GM19240 (cell line): ENCODE results near the gene FRMD4A.
"Not testable (repeated sequence)": the region's sequence is repeated elsewhere in the genome, so short reads cannot be mapped to it uniquely, and the experiment has no call there.

Experiments
- DNase-seq: peaks from one replicate; pipeline ENCODE4 v3.0.0; 2011; ENCODE audit warnings: low spot score; ENCODE audit not compliant: insufficient read length

FRMD4A gene

DNA sequence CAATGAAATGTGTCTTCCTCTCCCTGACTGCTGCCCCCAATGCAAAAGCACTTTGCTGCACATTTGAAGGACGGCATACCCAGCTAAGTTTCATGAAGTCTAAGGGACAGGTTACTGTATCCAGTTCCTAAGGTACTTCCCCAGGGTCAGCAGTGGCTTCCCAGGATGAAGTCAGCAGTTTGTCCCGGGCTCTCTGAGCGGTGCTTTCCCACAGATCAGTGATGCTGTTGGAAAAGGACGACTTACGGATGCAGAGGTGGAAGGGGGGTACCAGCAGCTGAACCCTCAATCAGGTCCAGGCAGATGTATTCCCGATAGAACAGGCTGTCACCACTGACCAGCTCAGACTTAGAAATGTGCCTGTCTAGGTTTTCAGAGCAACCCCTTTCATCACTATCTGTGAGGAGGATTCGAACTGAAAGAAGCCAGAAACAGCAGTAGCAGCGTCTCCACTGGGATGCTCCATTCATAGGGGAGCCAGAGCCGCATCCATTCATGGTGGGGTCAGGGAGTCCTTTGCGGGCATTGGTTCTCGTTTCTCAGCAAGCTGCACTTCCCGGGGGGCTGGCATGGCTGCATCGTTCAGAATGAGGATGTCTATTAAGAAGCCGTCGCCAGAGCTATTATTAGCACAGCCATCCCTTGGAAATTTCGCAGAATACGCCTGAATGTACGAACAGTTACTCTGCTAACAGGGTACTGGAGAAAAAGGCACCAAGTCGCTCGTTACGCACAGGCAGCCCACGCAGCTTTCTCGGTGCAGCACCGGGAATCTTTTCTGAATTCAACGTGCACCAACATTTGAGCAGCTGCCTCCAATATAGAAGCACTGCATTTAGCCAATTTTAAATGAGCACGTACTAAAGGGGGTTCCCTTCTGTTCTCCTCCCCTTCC is 440.2 kb downstream of the FRMD4A start:
- DNase-seq, result no peak

DNA sequence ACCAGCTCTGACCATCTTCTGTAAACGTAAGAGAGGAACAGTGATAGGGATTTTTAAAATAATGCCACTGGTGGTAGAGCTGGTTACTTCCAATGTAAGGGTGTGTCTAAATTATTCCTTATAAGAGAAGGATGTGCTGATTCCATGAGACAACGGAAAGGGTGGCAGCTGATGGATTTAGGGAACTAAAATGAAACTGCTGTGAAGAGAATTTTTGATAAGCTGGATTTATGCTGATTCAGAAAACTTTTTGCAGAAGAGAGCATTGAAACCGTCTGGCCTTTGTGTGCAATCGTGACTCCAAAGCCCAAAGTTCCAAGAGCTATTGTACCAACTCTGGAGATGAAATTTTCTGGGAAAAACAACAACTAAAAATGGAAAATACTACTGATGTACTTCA is 443.0 kb downstream of the FRMD4A start:
- DNase-seq, result no peak

DNA sequence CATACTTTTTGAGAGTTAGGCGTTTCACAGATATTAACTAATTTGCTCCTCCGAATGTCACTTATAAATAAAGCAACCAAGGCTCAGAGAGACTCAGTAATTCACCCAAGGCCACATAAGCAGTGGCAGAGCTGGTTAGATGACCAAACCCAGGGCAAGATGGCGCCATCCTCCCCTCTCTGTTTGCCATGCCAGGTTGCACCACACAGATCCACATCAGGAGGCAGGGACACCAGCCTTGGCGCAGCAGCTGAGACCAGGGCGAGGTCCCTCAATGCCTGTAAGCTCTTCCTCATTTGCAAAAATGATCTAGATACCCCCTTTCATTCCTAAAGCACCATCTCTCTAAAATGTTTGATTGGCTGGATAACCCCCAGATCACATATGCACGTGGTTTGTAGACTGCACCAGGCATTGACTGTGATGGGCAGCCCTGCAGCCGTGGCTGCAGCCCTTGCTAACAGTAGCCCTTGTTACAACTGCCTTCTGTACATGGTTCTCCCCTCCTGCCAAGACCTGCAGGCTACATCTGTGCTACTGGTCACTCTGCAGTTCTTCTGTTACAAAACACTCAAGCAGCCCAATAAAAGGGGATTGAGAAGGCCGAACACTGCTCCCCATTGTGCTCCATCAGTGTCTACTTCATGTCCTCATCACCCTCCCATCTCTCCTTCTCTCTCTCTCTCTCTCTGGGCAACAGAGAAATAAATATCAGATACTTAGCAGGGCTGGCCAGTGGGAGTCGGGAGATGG is 445.3 kb downstream of the FRMD4A start:
- DNase-seq, result no peak

DNA sequence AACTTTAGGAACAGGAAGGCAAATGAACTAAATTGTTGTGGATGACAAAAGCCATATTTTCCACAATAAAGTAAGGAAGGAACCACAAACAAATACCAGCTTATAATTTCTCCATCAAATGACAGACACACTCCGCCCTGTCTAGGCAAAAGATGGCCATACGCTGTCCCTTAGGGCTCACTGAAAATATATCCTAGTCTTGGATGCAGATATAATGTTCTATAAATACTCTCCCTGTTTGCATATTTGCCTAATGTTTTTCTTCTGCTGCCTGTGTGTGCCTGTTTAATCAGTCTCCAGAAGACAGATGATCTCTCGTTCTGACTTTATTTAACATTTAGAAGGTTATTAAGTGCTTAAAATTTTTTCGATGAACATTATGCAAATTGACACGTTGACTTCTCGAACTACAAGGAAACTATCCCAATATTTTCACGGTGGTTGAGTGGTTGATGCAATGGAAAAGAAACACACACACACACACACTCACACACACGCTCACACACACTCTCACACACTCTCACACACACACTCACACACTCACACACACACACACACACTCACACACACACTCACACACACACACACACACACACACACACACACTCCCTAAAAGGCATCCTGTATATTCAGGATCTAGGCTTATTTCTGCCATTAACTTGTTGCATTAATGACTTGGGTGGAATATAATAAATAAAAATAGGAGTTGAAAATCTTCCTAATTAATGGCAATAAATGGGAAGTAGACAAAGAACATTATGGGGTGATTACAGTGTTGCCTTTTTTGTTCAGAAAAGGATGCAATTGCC is 446.9 kb downstream of the FRMD4A start:
- no peak for DNase-seq

DNA sequence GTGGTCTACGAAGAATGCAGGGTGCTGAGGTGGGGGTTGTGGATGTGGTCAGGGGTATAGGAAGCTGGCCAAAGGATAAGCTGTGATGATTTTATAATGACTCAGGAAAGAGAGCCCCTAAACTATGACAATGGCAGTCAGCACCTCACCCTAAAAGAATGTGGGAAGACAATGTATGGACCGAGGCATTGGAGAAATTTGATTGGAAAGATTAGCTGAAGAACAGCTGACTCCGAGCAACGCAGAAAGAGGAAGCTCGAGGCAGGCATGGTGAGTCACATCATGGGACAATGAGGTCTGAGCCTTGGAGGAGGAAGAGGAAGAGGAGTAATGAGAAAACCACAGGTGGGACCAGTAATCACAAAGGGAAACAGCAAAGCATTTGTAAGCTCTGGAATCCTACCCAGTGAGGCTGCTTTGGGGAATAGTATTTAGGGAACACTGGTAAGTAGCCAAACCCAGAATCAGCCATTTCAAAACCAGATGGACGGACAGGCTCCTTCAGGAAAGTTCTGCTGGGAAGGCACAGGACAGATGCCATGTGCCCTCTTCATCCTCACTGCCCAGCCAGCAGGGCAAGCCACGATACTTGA is 448.5 kb downstream of the FRMD4A start:
- DNase-seq, result no peak

DNA sequence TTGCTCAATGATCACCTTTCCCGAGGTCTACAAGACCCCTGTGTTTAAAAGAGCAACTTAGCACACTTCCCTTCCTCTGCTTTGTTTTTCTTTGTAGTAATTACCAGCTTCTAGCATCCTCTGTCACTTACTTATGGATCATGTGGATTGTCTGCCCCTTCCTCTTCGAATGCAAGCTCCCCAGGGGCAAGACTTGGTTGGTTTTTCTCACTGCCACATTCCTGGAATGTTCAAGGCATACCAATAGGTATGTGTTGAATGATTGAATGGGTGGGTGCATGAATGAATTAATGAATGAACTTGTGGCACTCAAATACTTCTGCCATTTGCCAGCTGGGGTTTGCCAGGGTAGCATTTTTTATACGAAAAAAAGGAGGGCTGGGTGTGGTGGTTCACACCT is 450.0 kb downstream of the FRMD4A start:
- no peak for DNase-seq

DNA sequence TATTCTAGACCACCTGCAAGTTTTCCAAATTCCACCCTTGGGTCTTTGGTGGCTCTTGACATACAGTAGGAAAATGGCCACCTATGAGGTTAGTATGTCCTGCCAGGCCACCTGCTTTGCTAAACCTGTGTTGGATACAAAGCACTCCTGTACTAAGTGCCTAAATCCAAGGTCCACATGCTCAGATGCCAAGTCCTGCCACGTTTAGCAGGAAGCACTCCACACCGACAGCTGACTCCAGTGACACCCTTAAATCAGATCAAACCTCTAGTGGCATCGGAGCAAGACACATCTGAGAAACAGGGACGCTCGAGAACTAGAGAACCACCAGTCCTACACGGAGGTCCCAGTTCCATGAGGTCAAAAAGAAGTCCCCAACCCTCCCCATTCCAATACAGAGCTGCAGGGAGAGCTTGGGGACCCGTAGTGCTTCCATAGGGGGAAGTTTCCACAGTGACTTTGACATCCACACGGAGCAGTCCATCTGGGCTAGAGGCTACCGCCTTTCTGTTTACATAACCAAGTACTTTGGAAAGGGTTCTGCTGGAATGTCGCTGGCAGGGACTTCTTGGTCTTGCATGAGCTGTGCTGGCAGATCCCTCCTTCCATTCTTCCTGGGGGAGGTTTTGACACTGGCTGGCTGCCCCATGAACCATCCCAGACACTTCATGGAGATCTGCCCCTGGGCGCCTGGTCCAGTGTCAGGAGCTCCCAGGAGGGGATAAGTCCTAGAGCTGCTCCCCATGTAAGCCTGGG is 453.4 kb downstream of the FRMD4A start:
- no peak for DNase-seq

DNA sequence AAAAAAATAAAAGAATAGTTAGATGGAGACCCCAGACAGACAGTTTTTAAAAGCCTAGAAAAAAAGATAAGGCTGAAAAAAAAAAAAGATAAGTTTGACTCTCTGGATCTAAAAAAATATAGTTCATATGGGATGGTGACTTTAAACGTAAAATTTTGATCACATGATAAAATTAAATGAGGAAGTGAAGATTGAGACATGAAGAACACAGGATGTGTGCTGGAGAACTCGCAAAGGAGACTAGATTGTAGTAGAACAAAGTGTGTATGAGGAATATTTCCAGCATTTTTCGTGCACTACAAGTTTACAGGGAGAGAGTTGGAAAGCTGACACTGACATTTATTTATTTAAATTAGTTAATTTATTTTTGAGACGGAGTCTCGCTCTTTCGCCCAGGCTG is 457.5 kb downstream of the FRMD4A start:
- no peak for DNase-seq

DNA sequence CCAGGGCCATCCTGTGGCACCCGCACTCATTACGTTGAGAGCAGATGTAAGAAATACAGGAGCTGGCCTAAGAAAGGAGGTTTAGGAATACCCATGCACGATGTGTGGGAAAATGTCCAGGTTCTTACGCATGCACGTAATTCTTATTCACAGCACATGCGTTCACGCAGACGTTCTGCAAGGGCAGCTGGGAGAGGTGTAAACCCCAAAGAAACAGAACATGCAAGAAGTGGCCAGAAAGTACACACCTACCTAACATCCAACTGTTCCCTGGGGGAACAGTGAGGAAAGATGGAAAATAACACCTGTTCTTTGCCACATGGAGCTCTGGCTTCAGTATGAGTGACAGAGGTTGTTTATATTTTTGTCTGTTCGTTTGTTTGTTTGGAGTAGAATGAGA is 458.3 kb downstream of the FRMD4A start:
- no peak for DNase-seq

DNA sequence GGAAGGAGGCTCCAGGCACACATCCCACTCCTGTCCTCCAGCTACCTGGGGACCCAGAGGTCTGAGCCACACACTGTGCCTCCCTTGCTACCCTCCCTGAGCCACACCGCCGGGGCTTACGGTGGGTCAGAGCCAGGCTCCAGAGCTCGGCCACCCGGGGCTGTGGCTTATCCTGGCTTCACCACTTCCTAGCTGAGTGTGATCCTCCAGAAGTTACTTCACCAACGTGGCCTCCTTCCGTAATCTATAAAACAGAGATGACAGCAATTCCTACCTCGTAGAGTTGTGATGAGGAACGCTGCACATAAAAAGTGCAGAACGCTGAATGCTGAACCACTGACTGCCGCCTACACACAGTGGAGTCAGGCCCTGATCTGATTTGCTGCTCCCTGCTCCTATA is 458.9 kb downstream of the FRMD4A start:
- no peak for DNase-seq

DNA sequence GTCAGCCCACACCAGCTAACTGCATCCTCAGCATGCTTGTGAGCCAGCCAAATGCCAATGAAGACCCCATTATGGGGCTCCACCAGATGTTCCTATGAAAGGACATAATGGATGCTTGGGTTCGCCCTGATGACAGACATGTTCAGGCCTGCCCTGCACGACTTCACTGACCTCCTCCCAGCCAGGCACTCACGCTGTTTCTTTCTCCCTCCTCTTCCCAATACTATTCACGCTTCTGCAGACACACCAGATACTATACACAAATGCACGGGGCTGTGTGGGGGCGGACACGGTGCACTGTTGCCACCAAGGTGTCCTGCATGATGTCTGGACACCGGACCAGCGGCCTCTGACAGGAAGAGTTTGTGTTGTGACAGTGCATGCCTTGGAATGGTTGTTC is 459.7 kb downstream of the FRMD4A start:
- no peak for DNase-seq

DNA sequence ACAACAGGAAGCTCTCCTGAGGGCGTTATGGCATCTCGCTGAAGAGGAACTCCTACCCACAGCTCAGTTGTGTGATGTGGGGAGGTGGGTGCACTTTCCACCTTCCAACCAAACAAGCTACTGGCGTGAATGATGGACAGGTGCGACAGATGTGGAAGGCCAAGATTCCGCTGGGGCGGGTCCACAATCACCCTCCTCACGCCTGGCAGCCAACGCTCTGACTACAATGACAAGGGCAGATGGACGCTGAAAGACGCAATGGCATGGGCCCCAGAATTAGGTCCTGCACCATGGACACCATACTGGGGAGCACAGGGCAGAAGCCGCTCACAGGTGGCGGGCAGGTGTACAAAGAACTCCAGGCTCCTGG is 461.4 kb downstream of the FRMD4A start:
- no peak for DNase-seq

DNA sequence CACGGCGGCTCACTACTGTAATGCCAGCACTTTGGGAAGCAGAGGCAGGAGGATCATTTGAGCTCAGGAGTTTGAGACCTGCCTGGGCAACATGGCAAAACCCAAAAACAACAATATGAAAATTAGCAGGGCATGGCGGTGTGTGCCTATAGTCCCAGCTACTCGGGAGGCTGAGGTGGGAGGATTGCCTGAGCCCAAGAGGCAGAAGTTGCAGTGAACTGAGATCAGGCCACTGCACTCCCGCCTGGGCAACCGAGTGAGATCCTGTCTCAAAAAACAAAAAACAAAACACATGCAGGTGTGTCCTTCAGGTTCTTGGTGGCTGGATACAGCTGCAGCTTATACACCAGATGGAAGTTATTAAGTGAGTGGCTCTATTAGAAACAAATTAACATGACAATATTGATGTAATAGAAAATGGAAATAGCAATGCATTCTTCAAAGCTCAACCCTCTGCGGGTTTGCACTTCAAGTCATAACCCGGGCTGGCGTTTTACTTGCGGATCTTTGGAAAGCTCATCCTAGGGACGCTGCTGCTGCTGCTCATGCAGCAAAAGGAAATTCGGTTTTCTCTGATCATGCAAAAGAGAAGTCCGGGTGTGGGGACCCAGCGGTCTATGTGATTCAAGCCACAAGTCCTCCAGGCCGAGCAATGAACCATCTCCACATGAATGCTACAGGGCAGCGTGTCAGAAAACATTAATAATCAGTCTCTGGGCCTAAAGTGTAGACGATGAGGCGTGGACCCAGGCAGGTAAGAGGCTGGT is 462.0 kb downstream of the FRMD4A start:
- no peak for DNase-seq

DNA sequence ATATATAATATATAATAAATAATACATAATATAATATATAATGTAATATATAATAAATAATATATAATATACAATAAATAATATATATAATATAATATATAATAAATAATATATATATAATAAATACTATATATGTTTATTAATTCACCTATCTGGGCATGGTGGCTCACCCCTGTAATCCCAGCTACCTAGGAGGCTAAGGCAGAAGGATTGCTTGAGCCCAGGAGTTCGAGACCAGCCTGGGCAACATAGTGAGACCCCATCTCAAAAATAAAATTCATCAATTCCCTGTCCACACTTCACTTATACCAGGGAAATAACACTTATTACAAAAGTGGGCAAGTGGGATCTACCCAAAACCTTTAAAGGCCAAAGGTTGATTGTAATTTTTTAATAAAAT is 462.9 kb downstream of the FRMD4A start:
- no peak for DNase-seq

DNA sequence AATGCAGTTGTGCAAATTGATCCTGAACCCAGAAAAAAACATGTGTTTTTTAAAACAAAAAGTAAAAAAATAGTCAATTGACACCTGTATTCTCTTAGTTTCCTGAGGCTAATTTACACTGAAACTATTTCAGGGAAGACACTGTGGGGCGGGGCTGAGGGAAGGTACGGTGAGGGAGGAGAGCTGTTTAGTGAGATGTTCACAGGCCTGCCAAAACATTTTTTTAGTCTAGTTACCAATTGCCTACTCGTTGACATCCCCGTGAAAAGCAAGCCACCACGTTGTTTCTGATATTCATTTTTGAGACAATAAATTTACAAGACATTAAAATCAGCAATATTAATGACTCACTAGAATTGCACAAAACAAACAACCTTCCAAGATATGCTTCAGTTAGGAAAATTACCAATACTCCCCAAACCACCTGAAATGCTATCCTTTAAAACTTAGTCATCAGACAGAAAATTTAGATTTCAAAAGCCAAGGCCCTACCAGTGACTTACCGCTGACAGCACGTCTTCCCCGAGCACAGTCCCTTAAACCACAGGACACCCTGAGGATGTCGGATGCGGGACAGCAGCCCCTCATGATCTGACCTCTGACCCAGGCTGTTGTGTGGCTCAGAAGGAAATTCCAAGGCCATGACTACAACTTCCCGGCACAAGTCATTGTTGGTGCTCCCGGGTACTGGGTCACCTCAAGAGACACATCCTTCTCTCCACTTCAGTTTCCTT is 464.8 kb downstream of the FRMD4A start:
- no peak for DNase-seq

DNA sequence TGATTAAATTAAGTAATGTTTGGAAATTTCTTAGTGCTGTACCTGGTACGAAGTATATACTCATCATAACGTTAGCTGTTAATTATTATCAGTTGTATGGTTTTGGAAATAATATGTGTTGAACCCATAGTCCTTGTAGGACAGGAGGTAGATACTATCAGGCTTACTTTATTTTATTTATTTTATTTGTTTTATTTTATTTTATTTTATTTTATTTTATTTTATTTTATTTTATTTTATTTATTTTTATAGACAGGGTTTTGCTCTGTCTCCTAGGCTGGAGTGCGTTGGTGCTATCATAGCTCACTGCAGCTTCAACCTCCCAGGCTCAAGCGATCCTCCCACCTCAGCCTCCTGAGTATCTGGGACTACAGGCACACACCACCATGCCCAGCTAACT is 465.5 kb downstream of the FRMD4A start:
- DNase-seq, result not testable (repeated sequence)

DNA sequence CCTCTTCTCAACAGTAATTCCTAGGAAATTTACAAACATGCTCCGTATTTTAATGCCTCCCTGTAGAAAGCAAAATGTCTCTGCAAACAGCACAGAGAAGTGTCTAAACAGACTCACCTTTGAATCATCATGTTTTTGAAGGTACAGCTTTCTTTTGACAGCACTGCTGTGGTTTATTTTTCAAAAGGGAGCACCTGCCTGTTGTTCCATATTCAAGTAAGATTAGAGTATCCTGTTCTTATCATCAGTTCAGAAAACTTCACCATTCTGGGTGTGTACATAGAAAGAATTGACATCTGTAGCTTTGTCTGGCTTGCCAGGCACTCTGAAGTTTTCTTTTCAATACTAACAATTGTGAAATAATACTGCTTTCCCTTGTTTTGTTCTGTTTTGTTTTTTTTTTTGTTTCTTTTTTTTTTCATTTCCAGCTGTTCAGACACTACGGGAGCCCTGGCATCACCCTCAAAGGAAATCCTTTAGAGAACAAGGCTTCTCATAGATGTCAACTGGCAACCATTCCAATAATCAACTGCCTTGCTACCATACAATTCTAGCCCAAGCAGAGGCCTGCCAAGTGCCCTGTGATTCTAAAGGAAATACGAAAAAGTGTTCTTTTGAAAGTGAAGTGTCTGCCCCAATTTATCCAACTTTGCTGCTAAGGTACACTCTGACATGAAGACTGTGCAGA is 468.0 kb downstream of the FRMD4A start:
- DNase-seq, result no peak

DNA sequence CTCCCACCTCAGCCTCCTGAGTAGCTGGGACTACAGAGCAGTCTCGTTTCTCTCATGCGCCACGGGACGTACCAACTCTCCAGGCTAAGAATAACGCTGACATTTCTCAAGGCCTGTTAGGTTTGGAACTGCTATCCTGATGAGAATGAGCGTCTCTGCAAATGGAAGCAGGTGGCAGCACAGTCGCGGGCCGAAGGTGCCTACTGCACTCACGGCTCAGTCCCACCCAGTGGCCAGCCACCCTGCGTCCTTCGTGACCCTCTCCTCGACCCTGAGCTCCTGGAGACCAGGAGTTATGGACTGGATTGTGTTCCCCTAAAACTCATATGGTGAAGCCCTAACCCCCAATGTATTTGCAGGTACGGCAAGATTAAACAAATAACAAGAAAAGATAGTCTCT is 469.8 kb downstream of the FRMD4A start:
- no peak for DNase-seq
